AG10803 (cell line): ENCODE results near the gene SLC9B1.
"Not testable (repeated sequence)": the region's sequence is repeated elsewhere in the genome, so short reads cannot be mapped to it uniquely, and the experiment has no call there.

ENCODE experiments used
- DNase-seq: peaks from one replicate; pipeline ENCODE4 v3.0.0; 2010; ENCODE audit warnings: low read depth
- H3K4me3 ChIP-seq: 2 replicates; pipeline ENCODE4 v1.5.1; 2011; ENCODE audit warnings: mild to moderate bottlenecking, low read length, control low read depth
- TF ChIP-seq, protein P1 (sequence below): conservative IDR thresholded peaks from 2 replicates; pipeline ENCODE4 v1.5.1; 2011; ENCODE audit warnings: mild to moderate bottlenecking, low read length, control low read depth, inconsistent platforms

SLC9B1 gene

DNA sequence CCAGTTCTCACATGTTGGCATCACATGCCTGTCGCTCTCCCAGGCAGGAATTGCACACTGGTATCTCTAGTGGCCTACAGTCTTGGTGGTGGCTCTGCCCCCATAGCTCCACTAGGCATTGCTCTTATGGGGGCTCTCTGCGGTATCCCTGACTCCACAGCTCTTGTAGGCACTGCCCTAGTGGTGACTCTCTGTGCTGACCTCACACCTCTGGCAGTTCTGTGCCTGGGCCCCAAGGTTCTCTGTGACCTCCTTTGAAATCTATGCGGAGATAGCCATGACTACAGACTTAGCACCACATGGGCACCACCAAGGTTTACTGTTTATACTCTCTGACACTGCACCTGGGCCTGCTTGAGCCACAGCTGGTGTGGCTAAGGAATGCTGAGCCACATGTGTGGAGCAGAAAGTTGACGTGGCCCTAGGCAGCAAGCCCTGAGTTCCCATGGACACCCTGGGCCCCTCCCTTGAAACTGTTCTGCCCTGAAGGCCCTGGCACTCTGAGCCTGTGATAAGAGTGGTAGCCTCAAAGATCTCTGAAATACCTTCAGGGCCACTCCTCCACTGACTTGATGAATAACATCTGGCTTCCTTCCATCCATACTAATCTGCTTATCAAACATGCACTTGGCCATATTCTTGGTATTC is 8.0 kb downstream of the SLC9B1 start:
- DNase-seq: peak; percentile 67
- H3K4me3 ChIP-seq: no peak overlapping the region
- TF ChIP-seq, protein P1, sequence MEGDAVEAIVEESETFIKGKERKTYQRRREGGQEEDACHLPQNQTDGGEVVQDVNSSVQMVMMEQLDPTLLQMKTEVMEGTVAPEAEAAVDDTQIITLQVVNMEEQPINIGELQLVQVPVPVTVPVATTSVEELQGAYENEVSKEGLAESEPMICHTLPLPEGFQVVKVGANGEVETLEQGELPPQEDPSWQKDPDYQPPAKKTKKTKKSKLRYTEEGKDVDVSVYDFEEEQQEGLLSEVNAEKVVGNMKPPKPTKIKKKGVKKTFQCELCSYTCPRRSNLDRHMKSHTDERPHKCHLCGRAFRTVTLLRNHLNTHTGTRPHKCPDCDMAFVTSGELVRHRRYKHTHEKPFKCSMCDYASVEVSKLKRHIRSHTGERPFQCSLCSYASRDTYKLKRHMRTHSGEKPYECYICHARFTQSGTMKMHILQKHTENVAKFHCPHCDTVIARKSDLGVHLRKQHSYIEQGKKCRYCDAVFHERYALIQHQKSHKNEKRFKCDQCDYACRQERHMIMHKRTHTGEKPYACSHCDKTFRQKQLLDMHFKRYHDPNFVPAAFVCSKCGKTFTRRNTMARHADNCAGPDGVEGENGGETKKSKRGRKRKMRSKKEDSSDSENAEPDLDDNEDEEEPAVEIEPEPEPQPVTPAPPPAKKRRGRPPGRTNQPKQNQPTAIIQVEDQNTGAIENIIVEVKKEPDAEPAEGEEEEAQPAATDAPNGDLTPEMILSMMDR: no peak

DNA sequence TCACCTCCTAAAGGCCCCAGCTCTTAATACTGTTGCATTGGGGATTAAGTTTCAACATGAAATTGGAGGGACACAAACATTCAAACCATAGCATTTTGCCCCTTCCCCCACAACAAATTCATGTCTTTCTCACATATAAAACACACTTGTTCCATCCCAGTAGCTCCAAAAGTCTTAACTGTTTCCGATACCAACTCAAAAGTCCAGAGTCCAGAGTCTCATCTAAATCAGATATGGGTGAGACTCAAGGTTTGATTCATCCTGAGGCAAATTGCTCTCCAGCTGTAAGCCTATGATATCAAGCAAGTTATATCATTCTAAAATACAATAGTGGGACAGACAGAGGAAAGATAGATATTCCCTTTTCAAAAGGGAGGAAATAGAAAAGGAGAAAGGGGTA is 8.7 kb downstream of the SLC9B1 start:
- no peak overlapping the region for H3K4me3 ChIP-seq
- no peak for DNase-seq
- TF ChIP-seq, protein P1: no peak

DNA sequence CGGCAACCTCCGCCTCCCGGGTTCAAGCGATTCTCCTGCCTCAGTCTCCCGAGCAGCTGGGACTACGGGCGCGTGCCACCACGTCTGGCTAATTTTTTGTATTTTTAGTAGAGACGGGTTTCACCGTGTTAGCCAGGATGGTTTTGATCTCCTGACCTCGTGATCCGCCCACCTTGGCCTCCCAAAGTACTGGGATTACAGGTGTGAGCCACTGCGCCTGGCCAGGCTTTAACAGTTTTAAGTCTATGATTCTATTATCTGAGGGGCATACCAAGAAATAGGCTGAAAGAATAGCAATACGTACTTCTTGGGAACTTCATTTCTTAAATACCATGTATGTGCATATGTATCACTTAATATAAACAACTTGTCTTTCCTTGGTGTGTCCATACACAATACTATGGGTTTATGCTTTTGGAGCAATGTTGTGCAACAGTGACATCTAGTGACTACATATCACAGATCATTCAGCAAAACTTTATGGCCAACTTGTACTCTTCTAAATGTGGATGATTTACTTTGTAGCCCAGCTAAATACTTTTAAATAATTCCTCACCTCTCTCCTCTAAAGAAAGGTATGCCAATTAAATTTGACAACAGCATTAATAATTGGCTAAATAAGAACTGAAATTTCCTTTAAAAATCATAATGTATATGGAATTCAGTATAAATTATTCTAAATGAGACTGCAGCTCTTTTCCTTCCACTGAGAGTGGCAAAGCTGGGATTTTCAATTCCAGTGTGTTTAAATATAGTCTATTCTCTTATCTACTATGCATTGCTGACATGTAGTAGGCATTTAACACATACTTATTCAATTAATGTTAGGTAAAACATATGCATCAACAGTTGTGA is 10.4 kb downstream of the SLC9B1 start:
- DNase-seq: peak; percentile 65
- TF ChIP-seq, protein P1: peak; percentile 86
- no peak overlapping the region for H3K4me3 ChIP-seq

DNA sequence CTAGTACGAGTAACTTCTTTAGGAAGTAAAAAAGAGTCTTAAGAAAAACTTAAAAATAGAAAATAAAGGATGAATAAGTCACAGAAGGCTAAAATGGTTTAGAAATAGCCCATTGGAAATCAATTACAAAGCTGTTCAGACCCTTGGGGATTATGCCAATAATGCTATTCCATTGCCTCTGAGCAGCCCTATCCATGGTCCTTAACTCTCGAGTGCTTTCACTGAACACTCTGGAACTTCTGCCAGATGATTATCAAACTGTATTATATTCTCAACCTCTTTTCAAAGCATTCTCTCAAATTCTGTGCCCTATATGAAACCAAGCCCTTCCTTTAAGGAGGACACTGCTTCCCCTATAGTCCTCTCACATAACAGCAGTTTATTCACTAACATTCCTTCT is 17.0 kb downstream of the SLC9B1 start:
- TF ChIP-seq, protein P1: no peak
- no peak overlapping the region for H3K4me3 ChIP-seq
- DNase-seq: peak; percentile 22

DNA sequence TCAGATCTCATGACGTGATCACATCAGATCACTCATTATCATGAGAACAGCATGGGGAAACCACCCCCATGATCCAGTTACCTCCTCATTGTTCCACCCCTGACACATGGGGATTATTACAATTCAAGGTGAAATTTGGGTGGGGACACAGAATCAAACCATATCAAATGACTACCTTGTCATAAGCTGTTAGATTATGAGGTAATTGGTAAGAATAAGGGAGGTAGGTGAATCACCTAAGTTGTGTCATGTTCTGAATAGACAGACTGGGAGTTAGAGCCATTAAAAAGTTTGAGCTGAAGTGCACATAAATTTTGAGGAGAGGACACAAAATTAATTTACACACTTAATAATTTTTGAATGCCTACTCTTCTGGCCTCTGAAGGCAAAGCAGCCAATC is 24.7 kb downstream of the SLC9B1 start:
- no peak for DNase-seq

DNA sequence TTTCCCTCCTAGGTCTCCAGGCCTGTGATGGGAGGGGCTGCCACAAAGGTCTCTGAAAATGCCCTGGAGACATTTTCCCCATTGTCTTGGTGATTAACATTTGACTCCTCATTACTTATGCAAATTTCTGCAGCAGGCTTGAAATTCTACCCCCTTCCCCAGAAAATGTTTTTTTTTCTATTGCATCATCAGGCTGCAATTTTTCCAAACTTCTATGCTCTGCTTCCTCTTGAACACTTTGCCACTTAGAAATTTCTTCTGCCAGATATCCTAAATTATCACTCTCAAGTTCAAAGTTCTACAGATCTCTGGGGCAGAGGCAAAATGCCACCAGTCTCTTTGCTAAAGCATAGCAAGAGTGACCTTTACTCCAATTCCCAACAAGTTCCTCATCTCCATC is 25.5 kb downstream of the SLC9B1 start:
- not testable (repeated sequence) for DNase-seq, H3K4me3 ChIP-seq

More for the DNA sequence above, 24.7 kb downstream of the SLC9B1 start:
- TF ChIP-seq, protein P1: no peak
- no peak overlapping the region for H3K4me3 ChIP-seq

DNA sequence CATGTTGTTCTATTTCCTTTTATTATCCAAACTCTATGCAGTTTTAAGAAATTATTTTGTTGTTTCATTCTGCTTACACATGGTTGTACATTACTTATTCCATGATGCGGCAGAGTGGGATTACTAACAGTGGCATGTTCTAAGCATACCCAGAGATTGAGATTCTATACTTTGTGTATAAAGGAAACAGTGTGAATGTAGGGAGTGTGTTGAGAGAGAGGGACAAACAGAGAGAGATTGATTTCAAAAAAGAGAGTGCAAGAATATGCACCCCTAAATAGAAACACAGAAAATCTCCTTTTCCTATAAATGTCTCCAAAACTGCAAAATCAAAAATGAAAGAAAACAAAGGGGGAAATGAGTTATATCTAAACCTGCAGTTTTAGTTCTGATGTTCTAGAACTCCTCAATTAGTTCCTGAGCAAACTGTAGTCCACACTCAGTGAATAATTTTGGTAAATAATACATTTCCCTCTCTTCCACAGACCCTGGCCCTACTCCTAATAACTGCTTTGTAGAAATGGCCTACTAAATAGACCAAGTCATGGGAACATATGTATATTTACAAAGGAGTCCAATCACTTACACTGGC is 31.0 kb downstream of the SLC9B1 start:
- no peak overlapping the region for H3K4me3 ChIP-seq
- DNase-seq: no peak
- TF ChIP-seq, protein P1: no peak
